CD4-positive, alpha-beta T cell treated with Interleukin-4 for 1 hour (primary cell): Measurements from ENCODE around the gene MAPK12.

ENCODE experiments used
- DNase-seq, 2 donors: peaks; one replicate each; pipeline ENCODE4 v3.0.0-alpha.2; 2020 to 2022

Gene MAPK12

DNA sequence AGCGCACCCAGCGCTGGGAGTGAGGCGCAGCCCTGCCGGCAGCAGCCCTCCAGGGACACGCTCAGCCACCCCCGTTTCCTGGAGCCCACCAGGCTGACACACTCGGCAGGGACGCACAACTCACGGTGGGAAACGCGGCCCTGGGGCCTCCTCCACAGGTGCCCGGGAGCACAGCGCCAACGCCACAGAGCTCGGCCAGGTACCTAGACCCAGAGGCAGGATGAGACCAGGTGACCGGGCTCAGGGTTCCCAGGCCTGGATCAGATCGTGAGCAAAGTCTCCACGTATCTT lies 34.7 kb downstream of the MAPK12 start:
- no peak for DNase-seq

DNA sequence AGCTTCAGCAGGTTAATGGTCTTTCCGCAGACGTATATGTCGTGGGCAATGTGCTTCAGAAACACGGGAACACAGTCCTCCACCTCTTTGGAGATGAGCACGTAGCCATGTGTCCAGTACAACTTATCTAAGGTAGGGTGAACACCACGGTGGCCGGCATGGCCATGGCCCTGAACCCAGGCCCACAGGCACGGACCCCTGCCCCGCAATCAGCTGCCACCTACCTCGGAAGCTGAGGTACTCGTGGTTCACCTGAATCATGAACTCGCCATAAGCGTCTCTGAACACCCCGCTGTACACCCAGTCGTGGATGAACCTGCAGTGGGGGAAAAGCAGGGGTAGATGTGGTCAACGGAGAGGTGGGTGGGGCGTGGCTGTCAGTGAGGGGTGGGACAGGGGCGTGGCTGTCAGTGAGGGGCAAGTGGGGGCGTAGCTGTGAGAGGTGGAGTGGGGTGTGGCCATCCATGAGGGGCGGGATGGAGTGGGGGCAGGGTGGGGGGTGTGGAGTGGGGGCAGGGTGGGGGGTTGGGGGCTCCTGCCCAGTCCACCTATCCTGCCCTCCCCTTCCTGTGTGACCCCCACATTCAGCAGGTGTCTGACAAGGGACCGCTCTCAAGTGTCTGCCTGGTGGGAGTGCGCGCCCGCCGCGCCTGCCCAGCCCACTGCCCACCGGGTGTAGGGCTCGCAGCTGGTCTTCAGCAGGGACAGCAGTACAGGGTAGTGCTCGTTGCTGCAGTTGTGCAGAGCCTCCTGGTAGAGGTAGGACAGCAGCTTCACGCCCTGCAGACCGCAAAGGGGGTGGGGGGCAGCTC lies 35.2 kb downstream of the MAPK12 start:
- DNase-seq, result no peak

DNA sequence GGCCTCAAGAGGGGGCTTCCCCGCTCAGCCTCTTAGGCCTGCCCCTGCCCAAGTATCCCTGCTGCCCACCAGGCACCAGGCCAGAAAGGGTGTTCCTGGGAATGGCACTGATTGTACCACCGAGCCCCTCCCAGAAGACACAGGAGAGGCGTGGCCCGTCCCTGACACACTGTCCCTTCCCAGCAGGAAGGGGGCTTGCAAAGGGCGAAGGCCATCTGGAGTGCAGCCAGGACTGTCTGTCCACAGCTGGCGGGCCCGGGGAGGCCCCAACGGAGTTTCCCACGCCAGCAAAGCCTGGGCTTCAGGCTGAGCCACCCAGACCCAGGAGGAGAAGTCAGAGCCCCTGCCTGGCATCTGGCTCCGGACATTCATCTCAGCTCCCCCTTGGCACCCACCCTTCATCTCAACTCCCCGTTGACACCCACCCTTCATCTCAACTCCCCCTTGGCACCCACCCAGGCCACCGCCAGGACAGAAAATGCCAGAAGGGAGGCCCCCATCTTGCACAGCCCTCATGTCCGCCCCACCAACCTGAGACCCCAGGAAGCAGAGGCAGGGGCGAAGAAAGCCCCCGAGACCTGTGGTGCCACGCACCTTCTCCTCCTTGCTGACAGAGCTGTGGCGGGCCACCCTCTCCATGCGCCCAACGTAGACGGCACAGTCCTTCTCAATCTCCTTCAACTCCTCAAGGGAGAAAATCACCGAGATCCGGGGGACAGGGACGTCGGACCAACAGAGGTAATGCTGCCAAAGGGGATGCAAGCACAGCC lies 36.1 kb downstream of the MAPK12 start:
- no peak for DNase-seq

DNA sequence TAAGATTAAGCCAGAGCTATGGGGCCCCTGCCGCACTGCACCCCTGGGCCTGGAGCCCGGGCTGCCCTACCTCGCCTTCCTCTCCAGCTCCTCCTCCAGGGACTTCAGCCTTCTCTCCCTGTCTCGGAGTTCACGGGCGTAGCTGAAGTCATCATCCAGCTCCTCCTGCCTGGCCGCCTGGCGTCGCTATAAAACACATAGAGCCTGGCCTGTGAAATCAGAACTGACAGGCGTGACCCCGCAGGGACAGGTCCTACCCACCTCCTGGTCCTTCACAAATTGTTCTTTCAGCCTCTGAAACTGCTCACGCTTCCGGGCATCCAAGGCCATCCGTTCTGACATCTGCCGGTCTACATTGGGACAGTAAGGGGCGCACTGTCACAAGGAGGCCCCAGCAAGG lies 37.4 kb downstream of the MAPK12 start:
- no peak for DNase-seq

DNA sequence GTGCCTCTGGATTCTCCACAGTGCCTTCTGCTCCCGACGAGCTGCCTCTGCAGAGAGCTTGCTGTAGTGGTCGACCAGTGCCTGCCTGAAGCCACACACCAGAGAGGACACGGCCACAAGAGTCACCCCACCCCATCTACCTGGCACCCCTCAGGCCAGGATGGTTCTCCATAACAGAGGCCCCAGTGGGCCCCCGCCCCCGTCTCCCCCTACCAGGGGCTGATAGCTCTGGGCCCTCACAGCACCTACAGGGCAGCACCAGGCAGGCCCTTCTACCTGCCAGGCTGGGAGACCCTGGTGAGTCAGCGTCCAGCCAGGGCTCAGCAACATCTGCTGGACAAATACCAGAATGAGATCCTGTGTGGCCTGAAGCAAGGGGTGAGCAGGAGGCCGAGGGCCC lies 39.0 kb downstream of the MAPK12 start:
- no peak for DNase-seq

DNA sequence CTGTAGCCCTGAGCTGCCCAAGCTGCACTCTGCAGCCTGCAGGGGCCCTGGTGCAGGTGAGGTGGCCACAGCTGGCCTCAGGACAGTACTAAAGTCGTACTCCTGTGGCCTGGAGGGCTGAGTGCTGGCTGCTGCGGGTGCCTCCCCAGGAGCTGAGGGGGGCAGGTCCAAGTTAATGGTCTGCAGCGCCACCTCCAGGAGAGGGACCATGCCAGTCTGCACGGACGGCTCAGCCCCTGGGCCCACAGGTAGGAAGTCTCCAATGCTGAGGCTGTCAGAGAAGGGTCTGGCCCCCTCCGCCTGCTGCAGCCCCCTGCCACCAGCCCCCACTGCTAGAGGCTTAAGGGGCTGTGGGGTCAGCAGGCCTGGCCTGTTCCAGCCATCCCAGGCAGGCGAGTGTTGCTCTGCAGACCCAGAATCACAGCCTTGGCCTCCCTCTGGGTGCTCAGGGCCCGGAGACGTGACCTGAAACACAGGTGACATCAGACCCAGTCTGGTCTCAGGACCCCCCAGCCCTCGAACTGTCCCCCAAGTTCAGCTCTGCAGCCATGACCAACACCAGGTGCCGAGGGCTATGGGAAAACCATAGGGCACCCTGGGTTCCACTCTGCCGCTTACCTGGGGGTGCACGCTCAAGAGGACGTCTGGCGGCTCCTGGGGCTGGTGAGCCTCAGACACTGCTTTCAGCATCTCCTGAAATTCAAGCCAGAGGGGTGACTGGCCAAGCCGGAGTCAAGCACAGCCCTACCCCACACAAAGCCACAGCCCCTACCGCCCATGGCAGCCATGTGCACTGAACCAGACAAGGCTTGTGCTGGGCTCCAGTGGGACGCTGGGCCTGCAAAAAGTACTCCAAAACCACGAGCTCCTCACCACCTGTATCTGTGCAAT lies 39.8 kb downstream of the MAPK12 start:
- no peak for DNase-seq

DNA sequence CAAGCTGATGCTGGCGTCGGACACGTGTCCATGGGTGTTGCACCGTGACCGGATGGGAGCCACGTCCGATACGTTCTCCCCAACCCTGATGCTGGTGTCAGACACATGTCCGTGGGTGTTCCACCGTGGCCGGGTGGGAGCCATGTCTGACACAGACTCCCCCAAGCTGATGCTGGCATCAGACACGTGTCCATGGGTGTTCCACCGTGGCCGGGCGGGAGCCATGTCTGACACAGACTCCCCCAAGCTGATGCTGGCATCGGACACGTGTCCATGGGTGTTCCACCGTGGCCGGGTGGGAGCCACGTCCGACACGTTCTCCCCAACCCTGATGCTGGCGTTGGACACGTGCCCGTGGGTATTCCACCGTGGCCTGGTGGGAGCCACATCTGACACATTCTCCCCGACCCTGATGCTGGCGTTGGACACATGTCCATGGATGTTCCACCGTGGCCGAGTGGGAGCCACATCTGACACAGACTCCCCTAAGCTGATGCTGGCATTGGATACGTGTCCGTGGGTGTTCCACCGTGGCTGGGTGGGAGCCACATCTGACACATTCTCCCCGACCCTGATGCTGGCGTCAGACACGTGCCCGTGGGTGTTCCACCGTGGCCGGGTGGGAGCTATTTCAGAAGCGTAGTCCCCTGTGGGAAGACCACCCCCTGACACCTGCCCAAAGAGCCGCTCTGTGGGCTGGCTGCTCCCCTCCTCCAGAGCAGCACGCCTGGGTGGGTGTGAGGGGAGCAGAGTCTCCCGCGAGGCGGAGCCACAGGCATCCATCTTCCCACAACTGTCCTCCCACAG lies 40.7 kb downstream of the MAPK12 start:
- no peak for DNase-seq

DNA sequence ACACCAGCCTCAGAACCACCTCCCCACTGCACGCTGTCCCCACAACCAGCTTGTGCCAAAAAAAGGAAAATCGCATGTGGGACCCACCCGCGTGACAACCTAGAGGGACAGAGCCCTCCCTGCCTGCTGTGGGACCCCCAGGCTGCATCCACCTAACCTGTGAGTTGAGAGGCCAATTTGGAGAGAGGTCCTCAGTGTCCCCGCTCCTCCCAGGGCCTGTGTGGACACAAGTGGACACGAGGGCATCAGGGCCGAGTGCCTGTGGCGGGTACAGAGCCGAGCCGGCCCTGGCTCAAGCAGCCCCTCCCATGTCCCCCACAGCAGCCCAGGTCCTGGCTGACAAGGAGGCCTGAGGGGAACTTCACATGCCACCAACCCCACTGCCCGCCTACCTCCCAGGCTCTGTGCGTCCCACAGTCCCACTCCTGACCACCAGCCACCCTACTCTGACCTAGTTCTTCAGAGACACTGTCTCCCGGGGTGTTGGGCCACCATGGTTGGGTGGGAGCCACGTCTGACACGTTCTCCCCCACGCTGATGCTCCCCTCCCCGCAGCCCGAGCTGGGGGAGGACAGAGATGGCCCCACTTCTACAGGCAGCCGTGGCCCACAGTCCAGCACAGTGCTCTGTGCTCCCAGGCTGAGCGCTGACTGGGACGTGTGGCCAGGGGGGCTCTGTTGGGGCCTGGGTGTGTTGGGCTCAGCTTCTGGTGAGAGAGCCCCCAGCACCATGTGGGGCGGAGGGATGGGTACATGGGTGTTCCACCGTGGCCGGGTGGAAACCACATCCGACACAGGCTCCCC lies 41.5 kb downstream of the MAPK12 start:
- DNase-seq, result no peak

DNA sequence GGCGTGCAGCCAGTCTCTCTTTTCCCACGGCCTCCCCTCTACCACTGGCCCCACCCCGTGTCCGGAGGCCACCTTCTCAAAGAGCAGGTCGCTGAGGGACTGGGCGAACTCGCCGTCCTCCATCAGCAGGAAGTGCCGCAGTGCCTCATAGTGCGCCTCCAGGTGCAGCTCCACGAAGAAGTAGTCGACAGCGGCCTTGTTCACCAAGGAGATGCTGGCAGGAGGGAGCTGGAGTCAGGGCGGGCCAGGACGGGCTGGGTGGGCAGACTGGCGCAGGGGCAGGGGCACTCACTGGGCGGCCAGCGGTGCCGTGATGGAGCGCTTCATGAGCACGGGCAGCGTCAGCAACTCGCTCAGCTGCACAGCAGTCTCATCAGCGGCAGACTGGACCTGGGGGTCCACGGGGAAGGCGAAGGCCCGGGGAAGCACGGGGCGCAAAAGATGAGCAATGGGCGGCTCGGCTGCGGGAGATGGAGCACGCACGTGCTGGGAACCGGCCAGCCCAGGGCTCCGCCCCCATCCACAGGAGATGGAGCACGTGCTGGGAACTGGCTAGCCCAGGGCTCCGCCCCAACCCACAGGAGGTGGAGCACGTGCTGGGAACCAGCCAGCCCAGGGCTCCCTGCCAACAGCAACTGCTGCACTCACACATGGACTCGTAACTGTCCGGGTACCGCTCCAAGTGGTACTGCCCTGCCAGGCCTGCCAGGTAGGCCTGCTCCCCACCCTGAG lies 42.3 kb downstream of the MAPK12 start:
- DNase-seq, result peak in 1 of 2 donors; percentile 43

DNA sequence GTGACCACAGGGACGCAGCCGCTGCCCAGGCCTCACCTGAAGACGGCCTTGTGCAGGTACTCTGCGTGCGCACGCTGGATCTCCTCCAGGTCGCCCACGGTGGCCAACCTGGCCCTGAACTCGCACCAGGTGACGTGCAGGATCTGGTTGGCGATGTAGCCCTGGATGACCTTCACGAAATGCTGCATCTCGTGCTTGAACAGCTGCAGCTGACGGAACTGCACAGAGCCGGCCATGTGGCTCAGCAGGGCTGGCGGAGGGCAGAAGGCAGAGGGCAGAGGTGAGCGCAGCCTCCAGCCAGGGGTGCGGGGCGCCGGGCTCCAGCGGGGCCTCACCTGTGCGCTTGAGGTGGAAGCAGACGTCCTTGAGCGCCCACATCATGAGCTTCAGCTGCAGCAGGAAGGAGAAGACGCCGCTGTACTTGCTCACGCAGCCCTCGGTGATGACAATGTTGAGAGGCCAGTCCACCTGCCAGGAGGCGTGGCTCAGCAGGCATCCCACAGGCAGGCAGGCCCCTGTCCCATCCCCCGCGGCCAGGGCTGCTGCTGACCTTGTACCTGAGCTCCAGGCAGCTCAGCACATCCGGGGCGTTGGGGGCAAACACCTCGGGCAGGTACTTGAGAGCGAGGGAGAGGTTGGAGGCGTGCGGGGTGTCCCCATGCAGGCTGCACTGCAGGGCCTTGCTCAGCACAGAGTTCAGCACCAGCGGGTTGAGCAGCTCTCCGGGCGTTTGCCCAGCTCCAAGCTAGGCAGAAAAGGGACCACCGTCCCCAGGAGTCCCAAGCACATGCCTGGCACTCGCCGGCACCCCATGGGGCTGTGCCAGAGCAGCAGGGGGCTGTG lies 43.1 kb downstream of the MAPK12 start:
- DNase-seq, result no peak

DNA sequence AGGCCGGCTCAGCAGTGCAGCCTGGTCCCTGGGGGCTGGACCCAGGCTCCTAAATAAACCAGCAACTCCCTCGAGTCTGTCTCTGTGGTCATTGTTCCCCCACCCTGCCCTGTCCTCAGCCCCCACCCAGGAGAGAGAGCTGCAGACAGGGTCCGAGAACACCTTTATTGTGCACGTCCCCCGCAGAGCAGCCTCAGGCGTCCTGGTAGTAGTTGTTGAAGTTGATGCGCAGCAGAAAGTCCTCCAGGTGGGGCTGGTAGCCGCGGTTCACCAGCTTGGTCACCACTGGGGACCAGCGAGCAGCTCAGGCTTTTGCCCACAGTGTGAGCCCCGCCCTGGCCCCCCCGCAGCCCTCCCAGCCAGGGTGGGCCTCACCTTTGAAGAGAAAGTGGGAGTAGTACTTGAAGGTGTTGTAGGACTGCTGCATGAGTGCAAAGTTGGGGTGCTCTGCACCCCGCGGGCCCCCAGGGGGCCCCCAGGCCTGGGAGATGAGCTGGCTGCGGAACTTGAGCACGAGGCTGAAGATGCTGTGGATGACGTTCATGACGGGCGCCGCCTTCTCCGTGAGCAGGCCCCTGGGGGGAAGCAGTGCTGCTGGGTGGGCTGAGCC lies 43.8 kb downstream of the MAPK12 start:
- no peak for DNase-seq

DNA sequence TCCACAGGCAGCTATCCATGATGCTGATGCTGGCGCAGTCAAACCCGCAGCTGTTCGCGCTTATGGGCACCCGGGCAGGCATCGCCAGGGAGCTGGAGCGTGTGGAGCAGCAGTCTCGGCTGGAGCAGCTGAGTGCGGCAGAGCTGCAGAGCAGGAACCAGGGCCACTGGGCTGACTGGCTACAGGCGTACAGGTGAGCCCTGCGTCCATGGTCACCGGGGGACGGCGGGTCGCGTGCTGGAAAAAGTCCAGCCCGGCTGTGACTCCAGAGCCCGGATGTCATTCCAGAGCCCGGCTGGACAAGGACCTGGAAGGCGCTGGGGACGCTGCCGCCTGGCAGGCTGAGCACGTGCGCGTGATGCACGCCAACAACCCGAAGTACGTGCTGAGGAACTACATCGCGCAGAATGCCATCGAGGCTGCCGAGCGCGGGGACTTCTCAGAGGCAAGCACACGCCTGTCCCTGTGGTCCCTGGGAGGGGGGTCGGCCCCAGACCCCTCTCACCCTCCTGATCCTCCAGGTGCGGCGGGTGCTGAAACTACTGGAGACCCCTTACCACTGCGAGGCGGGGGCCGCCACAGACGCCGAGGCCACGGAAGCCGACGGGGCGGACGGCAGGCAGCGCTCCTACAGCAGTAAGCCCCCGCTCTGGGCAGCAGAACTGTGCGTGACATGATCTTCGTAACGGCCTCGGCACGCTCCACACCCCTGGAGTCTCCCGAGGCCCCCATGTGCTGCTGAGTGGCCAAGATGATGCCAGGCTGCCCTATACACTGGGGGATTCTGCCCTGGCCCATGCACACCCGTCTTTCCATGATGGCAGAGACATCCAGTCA lies 44.6 kb downstream of the MAPK12 start:
- DNase-seq, result no peak

DNA sequence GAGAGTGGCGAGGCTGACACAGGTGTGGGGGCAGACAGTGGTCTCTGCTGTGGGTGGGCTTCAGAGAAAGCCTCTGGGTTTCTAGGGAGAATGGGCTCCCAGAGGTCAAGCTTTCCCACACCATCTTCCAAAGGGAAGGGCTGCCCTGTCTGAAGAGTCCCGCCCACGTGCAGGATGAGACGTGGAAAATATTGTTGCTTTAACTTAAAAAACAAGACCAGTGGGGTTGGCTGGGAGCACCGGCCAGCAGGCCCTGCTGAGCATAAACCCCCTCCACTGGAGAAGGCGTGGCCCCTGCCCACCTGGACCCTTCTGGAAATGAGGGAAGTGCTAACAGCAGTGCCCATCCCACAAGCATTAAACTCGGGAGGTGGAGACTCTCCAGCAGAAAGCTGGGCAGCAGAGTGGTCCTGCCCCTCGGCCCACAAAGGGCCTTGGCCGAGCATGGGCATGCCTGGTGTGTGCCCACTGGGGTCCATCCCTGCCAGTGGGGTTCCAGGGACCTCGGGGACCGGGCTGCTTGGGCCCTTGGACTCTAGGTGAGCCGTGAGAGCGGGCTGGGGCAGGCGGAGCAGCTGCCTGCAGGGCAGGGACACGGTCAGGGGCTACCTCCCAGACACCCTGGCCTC lies 45.3 kb downstream of the MAPK12 start:
- no peak for DNase-seq

DNA sequence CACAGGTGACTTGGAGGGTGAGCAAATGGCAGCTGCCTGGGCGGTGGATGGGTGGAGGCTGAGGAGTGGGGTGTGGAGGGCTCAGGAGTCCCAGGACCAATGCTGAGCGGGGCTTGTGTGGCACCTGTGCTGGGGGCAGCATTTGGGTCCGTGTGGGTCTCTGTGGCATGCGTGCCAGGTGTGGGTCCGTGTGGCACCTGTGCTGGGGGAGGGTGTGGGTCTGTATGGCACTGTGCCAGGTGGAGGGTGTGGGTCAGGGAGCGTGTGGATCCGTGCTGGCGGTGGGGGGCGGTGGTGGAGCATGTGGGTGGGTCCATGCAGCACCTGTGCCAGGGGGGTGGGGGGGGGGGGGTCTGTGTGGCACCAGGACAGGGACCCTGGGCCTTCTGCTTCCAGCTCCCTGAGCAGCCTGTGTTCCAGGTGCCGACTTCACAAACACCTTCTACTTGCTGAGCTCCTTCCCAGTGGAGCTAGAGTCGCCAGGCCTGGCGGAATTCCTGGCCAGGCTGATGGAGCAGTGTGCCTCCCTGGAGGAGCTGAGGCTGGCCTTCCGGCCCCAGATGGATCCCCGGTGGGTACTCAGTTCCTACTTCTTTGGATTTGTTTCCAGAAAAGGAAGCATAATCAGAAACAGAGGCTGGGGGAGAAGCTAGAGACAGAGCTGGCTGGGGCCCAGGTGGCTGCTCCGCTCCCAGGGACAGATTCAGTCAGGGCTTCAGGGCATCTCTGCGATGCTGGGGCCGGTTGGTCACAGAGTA lies 46.0 kb downstream of the MAPK12 start:
- DNase-seq, result no peak

DNA sequence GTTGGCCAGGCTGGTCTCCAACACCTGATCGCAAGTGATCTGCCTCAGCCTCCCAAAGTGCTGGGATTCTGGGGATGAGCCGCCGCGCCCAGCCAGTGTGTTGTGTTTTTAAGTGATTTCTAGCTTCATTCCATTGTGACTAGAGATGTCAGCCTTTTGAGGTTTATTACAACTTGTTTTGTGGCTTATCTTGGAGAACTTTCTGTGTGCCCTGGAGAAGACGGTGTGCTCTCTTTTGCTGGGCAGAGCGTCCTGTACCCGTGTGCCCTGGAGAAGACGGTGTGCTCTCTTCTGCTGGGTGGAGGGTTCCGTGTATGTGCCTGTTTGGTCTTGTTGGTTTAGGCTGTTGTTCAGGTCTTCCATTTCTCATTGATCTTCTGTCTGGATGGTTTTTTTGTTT lies 48.2 kb downstream of the MAPK12 start:
- no peak for DNase-seq

DNA sequence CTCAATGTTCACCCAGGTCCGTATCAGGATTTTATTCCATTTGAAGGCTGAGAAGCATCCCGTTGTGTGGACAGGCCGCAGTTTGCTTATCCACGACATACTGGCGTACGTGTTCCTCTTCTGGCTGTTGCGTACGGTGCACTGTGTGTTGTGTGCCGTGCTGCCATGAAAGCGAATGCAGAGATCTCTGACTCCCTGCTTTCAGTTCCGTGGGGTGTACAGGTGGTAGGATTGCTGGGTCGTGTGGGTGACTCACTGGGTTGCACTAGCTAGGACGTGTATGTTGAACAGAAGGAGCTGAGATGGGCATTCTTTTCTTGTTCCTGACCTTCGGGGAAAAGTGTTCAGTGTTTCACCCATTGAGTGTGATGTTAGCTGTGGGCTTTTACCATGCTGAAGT lies 50.3 kb downstream of the MAPK12 start:
- DNase-seq, result no peak

DNA sequence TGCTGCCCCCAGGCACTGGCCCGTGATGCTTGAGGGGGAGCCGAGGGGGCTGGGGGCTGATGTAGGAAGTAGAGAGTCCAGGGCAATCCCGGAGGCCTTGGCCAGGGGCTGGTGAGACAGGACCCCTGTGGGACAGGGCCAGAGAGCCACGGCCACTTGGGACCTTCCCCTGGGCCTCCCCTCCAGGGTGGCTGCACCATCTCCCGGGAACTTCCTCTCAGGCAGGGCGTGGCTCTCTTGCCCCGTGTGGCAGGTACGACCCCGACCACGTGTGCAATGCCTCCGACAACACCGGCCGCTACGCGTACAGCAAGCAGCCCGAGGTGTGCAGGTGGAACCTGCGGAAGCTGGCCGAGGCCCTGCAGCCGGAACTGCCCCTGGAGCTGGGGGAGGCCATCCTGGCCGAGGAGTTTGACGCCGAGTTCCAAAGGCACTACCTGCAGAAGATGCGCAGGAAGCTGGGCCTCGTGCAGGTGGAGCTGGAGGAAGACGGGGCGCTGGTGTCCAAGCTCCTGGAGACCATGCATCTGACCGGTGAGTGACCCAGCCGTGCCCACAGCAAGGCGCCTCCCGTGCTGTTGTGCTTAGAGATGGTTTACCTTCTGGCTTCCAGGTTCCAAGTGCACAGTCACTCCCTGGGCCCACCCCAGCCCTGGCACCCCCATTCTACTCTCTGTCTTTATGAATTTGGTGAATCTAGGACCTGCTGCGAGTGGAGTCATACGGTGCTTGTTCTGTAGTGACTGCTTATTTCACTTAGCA lies 50.9 kb downstream of the MAPK12 start:
- no peak for DNase-seq
